Activated CD8-positive, alpha-beta memory T cell treated with anti-CD3 and anti-CD28 coated beads for 48 hours (primary cell): ENCODE measurements around the gene RHOD.

Source experiments
- DNase-seq, 3 experiments: peaks; one replicate each; pipeline ENCODE4 v3.0.0-alpha.2; 2020; ENCODE audit warnings: low read depth in 2 of 3, low spot score in 2 of 3

Gene RHOD

GRCh38 chr11:67056267-67057204 is at the start of gene RHOD:
RHOD (plus strand) TSS chr11:67056847; CDS start chr11:67056903, 56 bp downstream.
- no peak for DNase-seq

DNA sequence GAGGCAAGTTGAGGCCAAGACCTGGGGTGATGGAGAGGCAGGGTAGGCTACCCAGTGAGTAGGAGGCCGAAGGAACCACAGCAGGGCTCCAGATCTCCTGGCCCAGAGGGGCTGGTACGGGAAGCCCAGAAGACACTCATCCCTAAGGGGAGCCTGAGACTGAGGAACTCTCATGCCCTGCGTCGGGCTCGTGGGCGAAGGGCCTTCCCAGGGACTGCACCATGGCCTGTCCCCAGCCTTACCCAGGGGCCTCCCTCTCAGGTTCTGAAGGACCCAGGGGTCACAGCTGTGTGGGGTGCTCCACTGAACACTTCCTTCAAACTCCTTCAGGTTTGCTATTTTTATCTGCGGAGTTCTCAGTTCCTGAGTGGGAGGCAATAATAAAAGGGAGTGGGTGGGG is 49.5 kb upstream of the RHOD start:
- no peak for DNase-seq

- DNase-seq = no peak
These were observed 46.2 kb upstream of the RHOD start for GRCh38 chr11:67010296-67010905.

DNA sequence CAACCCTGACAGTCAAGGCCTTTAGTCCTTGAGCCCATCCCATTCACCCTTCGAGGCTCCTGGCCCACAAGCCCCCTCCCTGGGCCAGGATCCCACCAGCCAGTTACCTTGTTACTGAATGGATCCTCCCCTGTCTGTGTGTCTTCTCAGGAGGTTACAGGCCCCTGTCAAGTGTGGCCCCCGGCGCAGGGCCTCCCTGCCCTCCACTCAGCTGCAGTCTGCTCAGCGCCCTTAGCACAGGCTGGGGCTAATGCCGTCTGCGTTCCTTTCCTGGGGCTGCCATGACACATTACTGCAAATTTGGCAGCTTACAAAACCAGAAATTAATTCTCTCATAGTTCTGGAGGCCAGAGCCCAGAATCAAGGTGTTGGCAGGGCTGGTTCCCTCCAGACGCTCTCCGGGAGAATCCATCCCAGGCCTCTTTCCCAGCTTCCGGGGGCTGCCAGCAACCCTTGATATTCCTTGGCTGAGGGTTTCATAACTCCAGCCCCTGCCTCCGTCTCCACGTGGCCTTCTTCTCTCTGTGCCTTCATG is 43.1 kb upstream of the RHOD start:
- DNase-seq = no peak

GRCh38 chr11:67014343-67014742 is 42.3 kb upstream of the RHOD start:
- no peak for DNase-seq

GRCh38 chr11:67015048-67015447 is 41.6 kb upstream of the RHOD start:
- no peak for DNase-seq

GRCh38 chr11:67016550-67016949 is 40.1 kb upstream of the RHOD start:
- DNase-seq = no peak

GRCh38 chr11:67020949-67021348 is 35.7 kb upstream of the RHOD start:
- no peak for DNase-seq

- DNase-seq = no peak
These were observed 34.2 kb upstream of the RHOD start for GRCh38 chr11:67022341-67022933.

DNA sequence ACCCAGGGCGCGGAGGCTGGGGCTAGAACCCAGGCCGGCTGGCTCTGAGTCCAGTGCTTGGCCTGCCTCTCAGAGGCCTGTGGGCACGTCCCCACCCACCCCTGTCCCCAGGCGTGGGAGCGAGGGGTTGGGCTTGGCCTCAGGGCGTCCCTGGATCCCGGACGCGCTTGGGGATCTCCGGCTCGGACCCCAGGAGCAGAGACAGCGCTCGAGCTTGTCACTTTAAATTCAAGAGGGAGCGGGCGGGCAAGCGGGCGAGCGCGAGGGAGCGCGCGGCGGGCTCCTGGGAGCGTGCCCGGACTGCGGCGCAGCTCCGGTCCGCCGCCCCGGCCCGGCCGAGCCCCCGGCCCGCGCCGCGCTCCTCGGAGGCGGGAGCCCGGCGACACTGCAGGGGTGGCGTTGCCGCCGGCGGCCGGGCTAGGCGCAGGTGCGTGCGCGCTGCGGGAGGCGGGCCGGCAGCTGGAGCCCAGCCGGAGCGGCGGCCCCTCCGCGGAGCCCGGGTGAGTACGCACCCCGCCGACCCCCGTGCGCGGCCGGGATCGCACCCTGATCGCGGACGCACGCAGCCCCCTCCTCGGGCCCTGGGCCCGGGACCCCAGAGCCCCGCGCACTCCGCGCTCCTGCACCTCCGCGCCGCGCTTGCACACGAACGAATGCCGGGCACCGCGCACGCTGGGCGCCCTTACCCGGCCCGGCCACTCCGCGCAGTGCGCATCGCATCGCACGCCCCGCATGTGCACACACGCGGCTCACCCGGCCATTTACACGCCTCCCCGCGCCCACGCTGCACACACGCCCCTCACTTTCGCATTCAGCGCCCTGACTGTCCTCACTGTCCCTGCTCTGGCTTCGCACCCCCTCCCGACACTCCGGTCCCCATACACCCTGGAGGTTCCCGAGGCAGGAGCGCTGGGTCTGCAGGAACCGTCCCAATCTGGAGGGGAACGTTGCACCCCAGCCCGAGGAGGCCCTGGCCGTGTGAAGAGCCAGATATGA is 33.4 kb upstream of the RHOD start, which contains the start of gene SYT12:
Gene SYT12 (plus strand): TSS at position 174 of the 996 bp plus-strand sequence. CDS start 7,011 bp downstream, outside the sequence.
- no peak for DNase-seq

GRCh38 chr11:67023957-67024353 is 32.7 kb upstream of the RHOD start:
- DNase-seq = no peak

DNA sequence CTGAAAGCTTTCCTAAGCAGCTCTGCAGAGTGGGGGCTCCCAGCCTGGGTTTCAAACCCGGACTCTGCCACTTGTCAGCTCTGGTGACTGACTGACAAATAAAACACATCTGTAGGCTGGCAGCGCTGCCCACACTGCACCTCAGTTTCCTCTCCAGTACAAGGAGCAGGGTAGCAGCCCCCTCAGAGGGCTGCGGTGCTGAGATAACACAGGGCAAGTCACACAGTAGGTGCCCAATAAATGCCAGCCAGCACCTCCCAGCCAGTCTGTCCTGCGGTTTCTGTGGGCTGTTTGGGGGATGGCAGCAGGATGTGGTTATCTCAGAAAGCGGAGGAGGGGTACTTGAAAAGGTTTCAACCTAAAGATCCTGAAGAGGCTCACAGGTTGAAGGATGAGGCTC is 32.2 kb upstream of the RHOD start:
- DNase-seq = peak in 2 of 3 experiments; percentile 26 to 31

DNA sequence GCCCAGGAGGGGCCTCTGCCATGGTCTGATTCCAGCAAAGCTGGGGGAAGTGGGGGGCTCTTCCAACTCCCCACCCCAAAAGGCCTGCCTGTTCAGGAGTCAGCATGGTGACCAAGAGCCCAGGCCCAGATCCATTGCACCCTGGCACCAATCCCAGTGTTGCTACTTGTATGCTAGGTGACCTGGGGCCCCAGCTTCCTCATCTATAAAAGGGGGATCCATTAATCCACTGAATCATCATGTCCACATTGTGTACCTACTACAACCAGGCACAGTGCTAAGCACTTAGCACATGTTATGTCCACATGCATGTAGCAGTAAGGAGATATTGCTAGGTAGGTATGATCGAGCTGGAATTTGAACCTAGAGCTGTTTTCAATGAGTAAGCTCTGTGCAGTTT is 31.7 kb upstream of the RHOD start:
- DNase-seq = no peak

DNA sequence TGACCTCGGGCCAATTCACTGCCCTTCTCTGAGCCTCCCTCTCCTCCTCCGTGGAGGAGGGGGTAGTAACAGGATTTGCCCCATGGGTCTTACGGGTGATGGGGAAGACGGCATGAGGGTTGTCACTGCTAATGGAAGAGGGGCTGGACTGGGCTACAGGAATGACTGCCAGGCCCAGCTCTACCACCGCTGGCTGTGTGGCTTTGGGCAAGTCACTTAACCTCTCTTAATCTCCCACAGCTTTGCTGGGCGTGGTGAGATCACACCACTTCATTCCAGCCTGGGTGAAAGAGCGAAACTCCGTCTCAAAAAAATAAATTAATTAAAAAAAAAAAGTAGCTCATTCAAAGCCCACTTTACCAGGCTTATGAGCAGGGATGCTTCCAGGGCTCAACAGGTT is 30.9 kb upstream of the RHOD start:
- no peak for DNase-seq

DNA sequence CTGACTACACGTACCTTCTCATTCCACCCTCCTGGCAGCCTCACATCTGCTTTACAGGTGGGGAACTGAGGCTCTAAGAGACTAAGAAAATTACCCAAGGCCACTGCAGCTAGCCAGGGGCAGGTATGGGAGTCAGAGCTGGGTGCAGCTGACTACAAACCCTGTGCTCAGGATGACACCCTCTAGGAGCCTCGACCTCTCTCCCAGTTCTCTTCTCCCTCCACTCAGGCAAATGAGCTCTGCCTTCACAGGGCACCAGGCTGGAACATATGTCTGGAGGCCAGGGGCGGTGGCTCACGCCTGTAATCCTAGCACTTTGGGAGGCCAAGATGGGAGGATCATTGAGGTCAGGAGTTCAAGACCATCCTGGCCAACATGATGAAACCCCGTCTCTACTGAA is 29.7 kb upstream of the RHOD start:
- no peak for DNase-seq

DNA sequence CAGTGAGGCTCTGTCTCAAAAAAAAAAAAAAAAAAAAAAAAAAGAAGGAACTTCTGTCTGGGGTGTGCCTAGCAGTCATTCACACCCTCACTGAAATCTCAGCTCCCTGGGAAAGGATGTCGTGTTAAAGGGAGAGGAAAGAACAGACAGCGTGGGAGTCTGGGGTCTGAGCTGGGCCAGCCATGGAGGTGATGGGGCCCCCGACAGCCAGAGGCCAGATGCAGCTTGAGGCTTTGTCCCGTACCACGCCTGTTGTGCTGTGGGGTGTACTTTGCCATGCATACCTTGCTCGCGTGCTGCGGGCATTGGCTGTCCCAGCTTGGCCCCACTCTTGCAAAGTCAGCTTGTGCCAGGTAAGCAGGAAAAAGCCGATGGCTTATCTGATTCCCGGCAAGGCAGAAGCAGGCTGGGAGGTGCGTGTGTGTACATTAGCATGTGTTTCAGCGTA is 29.1 kb upstream of the RHOD start:
- DNase-seq = no peak

GRCh38 chr11:67027943-67028542 is 28.6 kb upstream of the RHOD start:
- no peak for DNase-seq

GRCh38 chr11:67029146-67029545 is 27.5 kb upstream of the RHOD start:
- no peak for DNase-seq

DNA sequence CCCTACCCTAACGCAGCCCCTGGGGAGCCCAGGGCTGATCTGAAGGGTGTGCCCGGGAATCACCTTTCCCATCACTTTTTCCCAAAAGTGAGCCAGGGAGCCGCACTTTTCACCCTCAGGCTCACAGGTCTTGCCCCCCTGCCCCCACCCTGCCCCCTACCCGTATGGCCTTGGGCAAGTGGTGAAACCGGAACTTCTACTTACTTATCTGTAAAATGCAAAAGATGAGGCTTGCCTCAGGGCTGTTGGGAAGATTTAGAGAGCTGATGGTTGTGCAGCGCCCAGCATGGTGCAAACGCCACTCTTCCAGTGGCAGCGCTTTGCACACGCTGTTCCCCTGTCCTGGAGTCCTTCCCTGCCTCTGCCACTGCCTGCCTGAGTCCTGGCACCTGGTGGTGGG is 25.7 kb upstream of the RHOD start:
- DNase-seq = no peak
